Mesothelial cell of epicardium (in vitro differentiated cells): ENCODE measurements around the gene UGT1A6. TPM values are rescaled to one million over a fixed set of nuclear protein-coding genes. Genes with fewer than 3 reads are reported as not detected.

Experiments used
- DNase-seq, 2 experiments: peaks; one replicate each; pipeline ENCODE4 v3.0.0; 2021; ENCODE audit warnings: low spot score in 2 of 2; ENCODE audit not compliant: unreplicated experiment in 2 of 2
- H3K27ac Mint-ChIP-seq: 2 replicates; pipeline ENCODE4 v1.8.0; 2021; ENCODE audit warnings: mixed read lengths
- H3K27me3 Mint-ChIP-seq: 2 replicates; pipeline ENCODE4 v1.8.0; 2021; ENCODE audit warnings: low read depth, mixed read lengths
- H3K36me3 Mint-ChIP-seq: 2 replicates; pipeline ENCODE4 v1.8.0; 2021; ENCODE audit warnings: mixed read lengths
- H3K4me1 Mint-ChIP-seq: 2 replicates; pipeline ENCODE4 v1.8.0; 2021; ENCODE audit warnings: mixed read lengths
- H3K4me3 Mint-ChIP-seq: 2 replicates; pipeline ENCODE4 v1.8.0; 2021; ENCODE audit warnings: mild to moderate bottlenecking, moderate library complexity, mixed read lengths
- H3K9me3 Mint-ChIP-seq: 2 replicates; pipeline ENCODE4 v1.8.0; 2021; ENCODE audit warnings: mixed read lengths
- total RNA-seq: library from RNA; stranded (reverse); gene quantifications from 3 replicates; pipeline ENCODE4 v1.2.1, GENCODE V29; 2021
- TF ChIP-seq, protein P1 (sequence below): fragments of 200-600 bp; sonication (generic); IDR thresholded peaks from one replicate; pipeline ENCODE4 v1.5.0; 2021; ENCODE audit warnings: antibody characterized with exemption; ENCODE audit not compliant: unreplicated experiment

UGT1A6 gene
- total RNA-seq, 1 donor from 2014 or later = not detected

GRCh38 chr2:233780771-233781170 lies 88.1 kb downstream of the UGT1A6 start:
- H3K27ac Mint-ChIP-seq = no peak overlapping the region
- peaks cover 5% of the 10 kb centered on the region for H3K27me3 Mint-ChIP-seq
- DNase-seq = no peak
- H3K4me1 Mint-ChIP-seq = no peaks in the 10 kb centered on the region
- no peak overlapping the region for H3K4me3 Mint-ChIP-seq
- peaks cover 49% of the 10 kb centered on the region for H3K9me3 Mint-ChIP-seq
- TF ChIP-seq, protein P1, sequence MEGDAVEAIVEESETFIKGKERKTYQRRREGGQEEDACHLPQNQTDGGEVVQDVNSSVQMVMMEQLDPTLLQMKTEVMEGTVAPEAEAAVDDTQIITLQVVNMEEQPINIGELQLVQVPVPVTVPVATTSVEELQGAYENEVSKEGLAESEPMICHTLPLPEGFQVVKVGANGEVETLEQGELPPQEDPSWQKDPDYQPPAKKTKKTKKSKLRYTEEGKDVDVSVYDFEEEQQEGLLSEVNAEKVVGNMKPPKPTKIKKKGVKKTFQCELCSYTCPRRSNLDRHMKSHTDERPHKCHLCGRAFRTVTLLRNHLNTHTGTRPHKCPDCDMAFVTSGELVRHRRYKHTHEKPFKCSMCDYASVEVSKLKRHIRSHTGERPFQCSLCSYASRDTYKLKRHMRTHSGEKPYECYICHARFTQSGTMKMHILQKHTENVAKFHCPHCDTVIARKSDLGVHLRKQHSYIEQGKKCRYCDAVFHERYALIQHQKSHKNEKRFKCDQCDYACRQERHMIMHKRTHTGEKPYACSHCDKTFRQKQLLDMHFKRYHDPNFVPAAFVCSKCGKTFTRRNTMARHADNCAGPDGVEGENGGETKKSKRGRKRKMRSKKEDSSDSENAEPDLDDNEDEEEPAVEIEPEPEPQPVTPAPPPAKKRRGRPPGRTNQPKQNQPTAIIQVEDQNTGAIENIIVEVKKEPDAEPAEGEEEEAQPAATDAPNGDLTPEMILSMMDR = no peak
- no peaks in the 10 kb centered on the region for H3K36me3 Mint-ChIP-seq

DNA sequence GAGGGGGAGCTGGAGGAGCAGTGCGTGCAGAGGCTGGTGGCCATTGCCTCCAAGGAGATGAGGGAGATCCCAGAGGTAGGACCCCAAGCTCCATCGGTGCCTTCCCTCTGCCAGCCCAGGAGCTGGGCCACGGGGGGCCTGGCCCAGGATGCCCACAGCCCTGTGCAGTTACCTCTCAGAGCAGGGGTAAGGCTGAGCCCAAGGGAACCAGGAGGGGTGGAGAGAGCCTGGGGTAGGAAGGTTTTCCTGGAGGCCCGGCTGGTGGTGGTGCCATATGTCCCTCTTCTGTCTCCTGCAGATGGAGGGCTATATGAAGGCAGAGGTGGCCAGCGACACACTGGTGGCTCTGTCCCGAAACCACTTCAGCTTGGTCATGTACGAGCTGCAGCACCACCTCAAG lies 96.9 kb downstream of the UGT1A6 start:
- H3K9me3 Mint-ChIP-seq = peaks cover 4% of the 10 kb centered on the region
- H3K36me3 Mint-ChIP-seq = no peaks in the 10 kb centered on the region
- H3K4me1 Mint-ChIP-seq = no peaks in the 10 kb centered on the region
- DNase-seq = peak in 1 of 2 experiments; percentile 16
- peaks cover 16% of the 10 kb centered on the region for H3K27me3 Mint-ChIP-seq
- H3K4me3 Mint-ChIP-seq = no peak overlapping the region
- TF ChIP-seq, protein P1 = no peak
- H3K27ac Mint-ChIP-seq = no peak overlapping the region

DNA sequence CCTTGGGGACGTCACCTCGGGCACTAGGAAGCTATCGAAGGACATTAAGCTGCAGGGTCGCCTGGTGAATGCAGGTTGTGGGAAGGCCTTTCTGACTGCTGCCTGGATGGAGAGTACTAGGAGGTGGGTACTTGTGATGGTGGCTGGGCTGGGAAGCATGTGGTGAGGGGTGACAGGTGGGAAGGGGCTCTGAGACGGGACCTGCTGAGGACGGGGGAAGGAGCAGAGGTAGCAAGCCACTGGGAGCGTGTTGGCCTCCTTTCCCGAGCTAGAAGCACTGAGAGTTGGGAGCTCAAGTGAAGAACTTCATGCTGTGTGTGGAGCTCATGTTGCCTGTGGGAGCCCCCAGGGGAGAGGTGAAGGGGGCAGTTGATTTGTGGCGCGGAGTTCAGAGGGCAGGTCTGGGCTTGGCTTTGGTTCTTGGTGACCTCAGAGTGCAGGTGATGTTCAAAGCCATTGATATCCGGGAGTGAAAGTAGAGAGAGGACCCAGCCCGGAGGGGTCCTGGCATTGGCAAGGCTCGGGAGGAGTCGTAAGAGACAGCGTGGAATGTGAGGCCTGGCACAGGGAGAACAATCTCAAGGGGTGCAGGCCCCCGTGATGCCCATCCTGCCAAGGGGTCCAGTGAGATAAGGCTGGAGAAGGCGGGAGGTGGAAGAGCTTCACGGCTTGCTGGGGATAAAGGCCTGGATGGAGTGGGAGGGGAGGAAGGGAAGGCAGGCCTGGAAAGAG lies 98.6 kb downstream of the UGT1A6 start:
- DNase-seq = peak in 1 of 2 experiments; percentile 17
- H3K27ac Mint-ChIP-seq = no peak overlapping the region
- no peaks in the 10 kb centered on the region for H3K36me3 Mint-ChIP-seq
- no peak overlapping the region for H3K4me3 Mint-ChIP-seq
- TF ChIP-seq, protein P1 = no peak
- H3K9me3 Mint-ChIP-seq = peaks cover 2% of the 10 kb centered on the region
- no peaks in the 10 kb centered on the region for H3K4me1 Mint-ChIP-seq
- H3K27me3 Mint-ChIP-seq = peaks cover 16% of the 10 kb centered on the region

- peak in 1 of 2 experiments; percentile 36 for DNase-seq
- H3K4me3 Mint-ChIP-seq = no peak overlapping the region
- H3K9me3 Mint-ChIP-seq = no peaks in the 10 kb centered on the region
- H3K27ac Mint-ChIP-seq = no peak overlapping the region
- TF ChIP-seq, protein P1 = no peak
- peaks cover 16% of the 10 kb centered on the region for H3K27me3 Mint-ChIP-seq
- no peaks in the 10 kb centered on the region for H3K4me1 Mint-ChIP-seq
- no peaks in the 10 kb centered on the region for H3K36me3 Mint-ChIP-seq
Observed at GRCh38 chr2:233791883-233792329, 99.2 kb downstream of the UGT1A6 start.

- H3K27ac Mint-ChIP-seq = no peak overlapping the region
- H3K27me3 Mint-ChIP-seq = peaks cover 16% of the 10 kb centered on the region
- TF ChIP-seq, protein P1 = no peak
- H3K36me3 Mint-ChIP-seq = no peaks in the 10 kb centered on the region
- no peak for DNase-seq
- H3K9me3 Mint-ChIP-seq = no peaks in the 10 kb centered on the region
- no peak overlapping the region for H3K4me3 Mint-ChIP-seq
- no peaks in the 10 kb centered on the region for H3K4me1 Mint-ChIP-seq
Observed at GRCh38 chr2:233792720-233793119, 100.0 kb downstream of the UGT1A6 start.
